Breast epithelium (tissue), 4 donors: Measurements from ENCODE around the gene SLC12A7. TPM values are rescaled to one million over a fixed set of nuclear protein-coding genes. Genes with fewer than 3 reads are reported as not detected.
"Not testable (repeated sequence)": the region's sequence is repeated elsewhere in the genome, so short reads cannot be mapped to it uniquely, and the experiment has no call there.

Source experiments
- DNase-seq, 2 donors: peaks; one replicate each; pipeline ENCODE4 v3.0.0-alpha.2; 2019; ENCODE audit warnings: low spot score in 2 of 2
- H3K27ac ChIP-seq, 2 donors: fragments of 200-600 bp; sonication (generic) in 1 of 2; one replicate each; pipeline ENCODE4 v1.5.1; 2016 to 2019; ENCODE audit warnings: mild to moderate bottlenecking in 1 of 2
- H3K27me3 ChIP-seq, 2 donors: fragments of 200-600 bp; sonication (generic) in 1 of 2; one replicate each; pipeline versions ENCODE4 v1.5.1 to v1.6.0; 2017 to 2019; ENCODE audit warnings: control low read depth in 1 of 2, mild to moderate bottlenecking in 1 of 2
- H3K36me3 ChIP-seq: fragments of 200-600 bp; one replicate; pipeline ENCODE4 v1.5.1; 2019
- H3K4me1 ChIP-seq, 2 donors: fragments of 200-600 bp; sonication (generic); one replicate each; pipeline ENCODE4 v1.5.1; 2016 to 2019; ENCODE audit warnings: control low read depth in 1 of 2
- H3K4me3 ChIP-seq, 3 donors: fragments of 200-600 bp; sonication (generic); 1 replicate in 2 of 3; 2 replicates in 1 of 3; pipeline ENCODE4 v1.5.1; 2016 to 2019; ENCODE audit warnings: mild to moderate bottlenecking in 3 of 3, moderate library complexity in 2 of 3
- H3K9me3 ChIP-seq, 2 donors: fragments of 200-600 bp; sonication (generic) in 1 of 2; one replicate each; pipeline ENCODE4 v1.5.1; 2016 to 2019; ENCODE audit warnings: control low read depth in 1 of 2
- CTCF ChIP-seq, 3 donors: fragments of 450-650 bp; IDR thresholded peaks; one replicate each; pipeline ENCODE4 v1.5.1; 2016 to 2017; ENCODE audit warnings: antibody characterized with exemption in 3 of 3, mild to moderate bottlenecking in 3 of 3, moderate library complexity in 3 of 3
- POLR2A ChIP-seq: fragments of 450-650 bp; IDR thresholded peaks from one replicate; pipeline ENCODE4 v1.6.1; 2016; ENCODE audit warnings: antibody characterized with exemption, mild to moderate bottlenecking, moderate library complexity
- POLR2AphosphoS5 ChIP-seq, 3 donors: sonication (generic); formaldehyde crosslinking; IDR thresholded peaks; one replicate each; pipeline ENCODE4 v1.6.1; 2017; ENCODE audit warnings: antibody characterized with exemption in 3 of 3
- intact Hi-C: fragments of 100-400 bp; cut with DNase I; formaldehyde crosslinking; loops from one replicate; pipeline ENCODE4 v1.15.1; 2023; ENCODE audit warnings: low total_unique reads
- total RNA-seq, 3 donors: library from RNA; depleted of rRNA; stranded (reverse); fragments of >200 nt; gene quantifications; one replicate each; pipeline ENCODE4 v1.1.0, GENCODE V29; 2016

The SLC12A7 gene
- total RNA-seq, 3 donors from 2014 or later = 21.4 to 31.5 (median 25.0) TPM

- H3K36me3 ChIP-seq = no peaks in the 10 kb centered on the region
- intact Hi-C loops = loop anchor here (5.0 kb wide), 1 partner anchor 188 kb away; no protein-coding TSS in a partner anchor
- no peaks in the 10 kb centered on the region for H3K9me3 ChIP-seq
- no peaks in the 10 kb centered on the region for H3K27me3 ChIP-seq
- no peak for DNase-seq
- TF ChIP-seq POLR2AphosphoS5 (IDR thresholded peaks at IDR 0.05) (no peak), POLR2A (no peak)
- H3K27ac ChIP-seq = no peak overlapping the region
- H3K4me1 ChIP-seq = peaks cover under 1 to 11% of the 10 kb centered on the region in 2 donors
- H3K4me3 ChIP-seq = no peak overlapping the region
These were observed 11.8 kb downstream of the SLC12A7 start for GRCh38 chr5:1099926-1100663.

- H3K4me3 ChIP-seq = no peak overlapping the region
- H3K9me3 ChIP-seq = no peaks in the 10 kb centered on the region
- H3K4me1 ChIP-seq = peaks cover 0 to 11% of the 10 kb centered on the region in 2 donors
- TF ChIP-seq POLR2A (no peak), CTCF (IDR thresholded peaks at IDR 0.05) (no peak), POLR2AphosphoS5 (IDR thresholded peaks at IDR 0.05) (no peak)
- intact Hi-C loops = no loop called here
- DNase-seq = no peak
- no peaks in the 10 kb centered on the region for H3K36me3 ChIP-seq
- H3K27me3 ChIP-seq = no peaks in the 10 kb centered on the region
- H3K27ac ChIP-seq = no peak overlapping the region
These were observed 12.8 kb downstream of the SLC12A7 start for GRCh38 chr5:1098986-1099597.

- H3K9me3 ChIP-seq, H3K27me3 ChIP-seq, H3K27ac ChIP-seq, H3K4me1 ChIP-seq, intact Hi-C loops, H3K36me3 ChIP-seq, DNase-seq, H3K4me3 ChIP-seq: not testable (repeated sequence)
These were observed 13.9 kb downstream of the SLC12A7 start for GRCh38 chr5:1097988-1098385.

GRCh38 chr5:1097381-1097987, 14.4 kb downstream of the SLC12A7 start:
- Histone ChIP-seq H3K27ac (no peak overlapping the region), H3K36me3 (no peaks in the 10 kb centered on the region), H3K4me1 (peaks cover 0 to 1% of the 10 kb centered on the region in 2 donors), H3K4me3 (no peak overlapping the region), H3K27me3 (no peaks in the 10 kb centered on the region), H3K9me3 (no peaks in the 10 kb centered on the region)
- no peak for TF ChIP-seq CTCF (IDR thresholded peaks at IDR 0.05)
- TF ChIP-seq POLR2AphosphoS5 (IDR thresholded peaks at IDR 0.05) = no peak
- TF ChIP-seq POLR2A = no peak
- no peak for DNase-seq
- intact Hi-C loops = no loop called here

GRCh38 chr5:1096838-1097237, 15.0 kb downstream of the SLC12A7 start:
- no peaks in the 10 kb centered on the region for H3K36me3 ChIP-seq
- H3K9me3 ChIP-seq = no peaks in the 10 kb centered on the region
- H3K4me1 ChIP-seq = no peaks in the 10 kb centered on the region
- H3K4me3 ChIP-seq = no peak overlapping the region
- H3K27ac ChIP-seq = no peak overlapping the region
- TF ChIP-seq CTCF (IDR thresholded peaks at IDR 0.05) (no peak), POLR2AphosphoS5 (IDR thresholded peaks at IDR 0.05) (no peak), POLR2A (no peak)
- intact Hi-C loops = no loop called here
- no peak for DNase-seq
- no peaks in the 10 kb centered on the region for H3K27me3 ChIP-seq

- H3K4me3 ChIP-seq = no peak overlapping the region
- no peak overlapping the region for H3K27ac ChIP-seq
- no peak for DNase-seq
- intact Hi-C loops = no loop called here
- no peak for TF ChIP-seq CTCF (IDR thresholded peaks at IDR 0.05)
- no peak for TF ChIP-seq POLR2A
- no peaks in the 10 kb centered on the region for H3K27me3 ChIP-seq
- H3K9me3 ChIP-seq = no peaks in the 10 kb centered on the region
- H3K36me3 ChIP-seq = no peaks in the 10 kb centered on the region
- H3K4me1 ChIP-seq = no peaks in the 10 kb centered on the region
These were observed 15.9 kb downstream of the SLC12A7 start for GRCh38 chr5:1095990-1096363.
